ENCODE data around the gene LRRC36. TPM values are rescaled to one million over a fixed set of nuclear protein-coding genes. Genes with fewer than 3 reads are reported as not detected.

The LRRC36 gene
- polyA plus RNA-seq, 4 donors = 2.4 to 10.5 (median 4.7) TPM

DNA sequence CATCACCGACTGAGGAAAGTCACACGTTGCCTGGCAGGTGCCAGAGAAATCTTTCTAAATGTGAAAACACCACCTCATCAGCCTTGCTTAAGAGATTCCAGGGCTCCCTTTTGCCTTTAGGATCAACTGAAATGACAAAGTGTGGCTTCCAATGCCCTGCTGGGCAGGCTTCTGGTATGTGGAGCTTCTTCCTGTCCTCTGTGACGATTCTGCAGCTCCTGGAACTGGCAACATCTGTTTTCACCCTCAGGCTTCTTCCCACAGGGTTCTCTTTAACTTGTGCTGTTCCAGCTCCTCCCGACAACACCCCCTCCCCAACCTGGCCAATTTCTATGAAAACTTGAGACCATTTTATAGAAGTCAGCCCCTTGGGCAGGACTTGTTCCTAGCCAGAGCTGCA is 94.4 kb downstream of the LRRC36 start:
- DNase-seq (ENCODE audit: low read depth in 4 of 4, low spot score in 2 of 4) = no peak

GRCh38 chr16:67423015-67423414 is 96.4 kb downstream of the LRRC36 start:
- no peak for DNase-seq (ENCODE audit: low read depth in 4 of 4, low spot score in 2 of 4)

GRCh38 chr16:67423611-67424260 is 97.1 kb downstream of the LRRC36 start:
- no peak for DNase-seq (ENCODE audit: low read depth in 4 of 4, low spot score in 2 of 4)

DNA sequence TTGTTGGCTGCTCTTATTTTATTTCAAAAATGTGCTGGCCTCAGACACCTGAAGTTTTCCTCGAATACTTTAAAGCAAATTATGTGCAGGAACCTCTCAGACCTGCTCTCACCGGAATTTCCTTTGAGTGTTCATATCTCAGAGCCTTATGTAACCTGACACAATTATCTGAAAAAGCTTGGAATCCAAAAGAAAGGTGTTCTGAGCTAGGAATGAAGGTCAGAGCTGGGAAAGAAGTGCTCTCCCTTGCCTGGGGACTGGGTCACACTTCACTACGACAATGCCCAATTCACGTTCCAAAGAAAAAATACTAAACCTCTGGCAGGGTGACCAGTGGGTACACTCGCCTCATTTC is 97.6 kb downstream of the LRRC36 start:
- DNase-seq (ENCODE audit: low read depth in 4 of 4, low spot score in 2 of 4) = no peak

- DNase-seq (ENCODE audit: low read depth in 4 of 4, low spot score in 2 of 4) = no peak
Observed at GRCh38 chr16:67425061-67425460, 98.4 kb downstream of the LRRC36 start.

DNA sequence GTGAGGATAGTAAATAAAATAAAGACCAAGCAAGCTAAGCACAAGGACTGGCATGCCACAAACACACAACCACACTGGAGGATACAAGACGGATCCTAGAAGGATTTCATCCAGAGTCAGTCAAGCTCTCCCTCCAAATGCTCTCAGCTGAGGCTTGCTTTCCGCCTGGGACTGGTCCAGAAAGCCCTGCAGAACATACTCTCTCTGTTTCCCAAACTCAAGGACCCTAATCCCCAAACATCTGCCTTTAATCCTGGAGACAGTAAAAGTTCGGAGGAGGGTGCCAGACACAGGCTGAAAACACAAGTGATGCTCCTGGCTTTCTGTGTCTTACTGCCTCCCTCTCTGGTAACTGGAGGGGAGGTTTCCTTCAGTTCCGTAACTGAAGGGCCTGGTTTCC is 99.0 kb downstream of the LRRC36 start:
- DNase-seq (ENCODE audit: low read depth in 4 of 4, low spot score in 2 of 4) = no peak

DNA sequence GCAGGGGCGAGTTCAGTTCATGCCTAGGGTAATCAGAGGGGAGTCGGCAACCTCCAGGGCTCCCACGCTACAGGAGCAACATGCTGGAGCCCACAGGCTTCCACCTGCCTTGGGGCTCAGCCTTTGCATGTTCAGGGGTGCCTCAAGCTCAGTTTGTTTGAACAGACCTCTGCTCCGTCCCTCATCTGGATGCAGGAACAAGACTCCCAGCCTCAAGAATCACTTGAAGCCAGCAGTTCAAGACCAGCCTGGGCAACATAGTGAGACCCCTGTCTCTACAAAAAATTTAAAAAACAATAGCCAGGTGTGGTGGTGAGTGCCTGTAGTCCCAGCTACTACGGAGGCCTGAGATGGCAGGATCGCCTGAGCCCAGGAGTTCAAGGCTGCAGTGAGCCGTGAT is 99.4 kb downstream of the LRRC36 start:
- DNase-seq (ENCODE audit: low read depth in 4 of 4, low spot score in 2 of 4) = no peak

- no peak for DNase-seq (ENCODE audit: low read depth in 4 of 4, low spot score in 2 of 4)
Observed at GRCh38 chr16:67426950-67427349, 100.3 kb downstream of the LRRC36 start.

GRCh38 chr16:67428146-67428731 is 101.6 kb downstream of the LRRC36 start:
- peak in 1 of 4 donors; percentile 42 for DNase-seq (ENCODE audit: low read depth in 4 of 4, low spot score in 2 of 4)

DNA sequence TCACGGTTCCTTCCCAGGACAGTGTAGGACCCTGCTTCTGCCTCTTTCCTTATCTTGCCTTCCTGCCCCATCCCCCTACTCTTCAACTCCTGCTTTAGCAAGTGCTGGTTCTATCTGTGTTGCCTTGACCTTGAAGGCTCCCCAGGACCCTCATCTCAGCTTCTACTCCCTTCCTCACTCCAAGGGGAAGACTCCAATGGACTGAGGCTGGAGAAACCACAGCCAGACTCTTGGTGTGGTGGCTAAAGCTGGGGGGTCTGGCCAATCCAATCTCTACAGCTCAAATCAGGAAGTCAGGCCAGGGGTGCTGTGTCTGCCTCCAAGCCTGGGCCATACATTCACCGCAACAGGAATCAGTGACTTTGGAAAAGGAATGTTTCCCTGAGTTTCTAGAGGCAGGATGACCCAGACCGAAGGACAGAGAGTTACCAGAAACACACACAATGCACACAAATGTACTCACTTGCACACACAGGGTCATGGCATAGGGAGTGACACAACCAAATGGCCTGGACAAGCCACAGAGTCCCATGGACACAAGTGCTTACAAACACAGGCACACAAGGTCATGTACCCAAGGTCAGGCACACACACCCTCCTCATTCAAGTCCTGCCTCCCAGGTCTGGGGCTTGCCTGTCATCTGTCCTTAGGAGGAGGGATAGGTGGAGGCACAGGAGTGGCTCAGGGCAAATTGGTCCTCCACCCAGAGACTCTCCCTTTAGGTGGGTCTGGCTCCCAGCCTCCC is 102.6 kb downstream of the LRRC36 start:
- no peak for DNase-seq (ENCODE audit: low read depth in 4 of 4, low spot score in 2 of 4)

DNA sequence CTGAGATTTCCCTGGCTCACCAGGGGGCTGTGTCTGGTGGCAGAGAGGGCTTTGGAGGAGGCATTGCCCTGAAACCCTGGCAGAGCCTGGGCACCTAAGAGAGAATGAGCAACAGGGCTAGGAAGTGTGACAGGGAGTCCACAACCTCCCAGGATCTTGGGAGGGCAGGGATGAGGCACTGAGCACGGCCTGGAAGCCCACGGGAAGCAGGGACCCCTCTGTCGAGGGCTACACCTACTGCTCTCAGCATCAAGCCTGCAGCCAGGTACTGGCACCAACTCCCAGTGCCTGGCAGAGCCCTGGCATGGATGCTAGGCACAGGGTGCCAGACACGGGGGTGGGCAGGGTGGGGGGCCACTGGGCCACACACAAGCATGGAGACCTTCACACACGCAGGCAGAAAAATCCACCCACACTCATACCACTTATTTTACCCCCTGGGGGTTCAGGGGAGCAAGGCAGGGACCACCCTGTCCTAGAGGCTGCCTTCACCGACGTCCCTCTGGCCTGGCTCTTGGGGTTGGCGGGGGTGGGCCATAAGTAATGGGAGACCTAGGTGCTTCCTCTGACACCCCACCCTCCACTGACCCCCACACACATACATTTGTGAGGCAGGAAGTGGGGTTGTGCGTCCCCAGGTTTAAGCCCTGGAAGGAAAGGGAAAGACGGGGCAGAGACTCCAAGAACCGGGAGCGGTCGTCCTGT is 103.3 kb downstream of the LRRC36 start:
- no peak for DNase-seq (ENCODE audit: low read depth in 4 of 4, low spot score in 2 of 4)

GRCh38 chr16:67430504-67430976 is 103.9 kb downstream of the LRRC36 start:
- DNase-seq (ENCODE audit: low read depth in 4 of 4, low spot score in 2 of 4) = no peak

DNA sequence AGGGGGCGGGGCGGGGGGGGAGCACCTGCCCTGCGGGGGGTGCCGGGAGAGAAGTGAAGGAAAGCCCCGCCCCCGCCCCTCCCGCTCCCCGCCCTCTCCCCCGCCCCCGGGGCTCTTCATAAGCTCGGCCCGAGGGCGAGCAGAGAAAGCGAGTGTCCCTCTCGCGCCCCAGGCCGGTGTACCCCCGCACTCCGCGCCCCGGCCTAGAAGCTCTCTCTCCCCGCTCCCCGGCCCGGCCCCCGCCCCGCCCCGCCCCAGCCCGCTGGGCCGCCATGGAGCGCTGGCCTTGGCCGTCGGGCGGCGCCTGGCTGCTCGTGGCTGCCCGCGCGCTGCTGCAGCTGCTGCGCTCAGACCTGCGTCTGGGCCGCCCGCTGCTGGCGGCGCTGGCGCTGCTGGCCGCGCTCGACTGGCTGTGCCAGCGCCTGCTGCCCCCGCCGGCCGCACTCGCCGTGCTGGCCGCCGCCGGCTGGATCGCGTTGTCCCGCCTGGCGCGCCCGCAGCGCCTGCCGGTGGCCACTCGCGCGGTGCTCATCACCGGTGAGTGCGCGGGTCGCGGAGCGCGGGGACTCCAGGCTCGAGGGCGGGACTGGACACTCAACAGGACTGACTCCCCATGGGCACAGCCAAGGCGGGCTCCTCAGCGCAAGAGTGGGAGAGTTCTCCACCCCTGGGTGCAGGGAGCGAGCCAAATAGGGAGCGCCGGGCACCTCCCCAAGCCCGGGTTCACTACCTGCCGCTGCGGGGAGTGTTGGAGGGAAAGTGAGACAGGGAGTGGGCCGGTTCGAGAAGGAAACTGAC is 104.6 kb downstream of the LRRC36 start, which contains the start of gene HSD11B2:
TSS of gene HSD11B2 (plus strand) at position 145 of the 798 bp plus-strand sequence. CDS start at position 273, 128 bp downstream.
- no peak for DNase-seq (ENCODE audit: low read depth in 4 of 4, low spot score in 2 of 4)

- no peak for DNase-seq (ENCODE audit: low read depth in 4 of 4, low spot score in 2 of 4)
Observed at GRCh38 chr16:67431775-67432505, 105.3 kb downstream of the LRRC36 start.

GRCh38 chr16:67432506-67432890 is 105.9 kb downstream of the LRRC36 start:
- DNase-seq (ENCODE audit: low read depth in 4 of 4, low spot score in 2 of 4) = no peak

GRCh38 chr16:67433131-67433719 is 106.6 kb downstream of the LRRC36 start:
- no peak for DNase-seq (ENCODE audit: low read depth in 4 of 4, low spot score in 2 of 4)

Data from left renal cortex interstitium (tissue), 4 donors.